ENCODE measurements around the gene SDF2. TPM values are rescaled to one million over a fixed set of nuclear protein-coding genes. Genes with fewer than 3 reads are reported as not detected.
A peak's percentile ranks its signal among the peaks of the same experiment; 100 is the strongest.

Gene SDF2
- total and polyA plus RNA-seq, 9 of the 15 experiments (the other 6 are each of a cell fraction or from before 2014, with no cell fraction given), result 41.2 to 132 (median 65.6) TPM

DNA sequence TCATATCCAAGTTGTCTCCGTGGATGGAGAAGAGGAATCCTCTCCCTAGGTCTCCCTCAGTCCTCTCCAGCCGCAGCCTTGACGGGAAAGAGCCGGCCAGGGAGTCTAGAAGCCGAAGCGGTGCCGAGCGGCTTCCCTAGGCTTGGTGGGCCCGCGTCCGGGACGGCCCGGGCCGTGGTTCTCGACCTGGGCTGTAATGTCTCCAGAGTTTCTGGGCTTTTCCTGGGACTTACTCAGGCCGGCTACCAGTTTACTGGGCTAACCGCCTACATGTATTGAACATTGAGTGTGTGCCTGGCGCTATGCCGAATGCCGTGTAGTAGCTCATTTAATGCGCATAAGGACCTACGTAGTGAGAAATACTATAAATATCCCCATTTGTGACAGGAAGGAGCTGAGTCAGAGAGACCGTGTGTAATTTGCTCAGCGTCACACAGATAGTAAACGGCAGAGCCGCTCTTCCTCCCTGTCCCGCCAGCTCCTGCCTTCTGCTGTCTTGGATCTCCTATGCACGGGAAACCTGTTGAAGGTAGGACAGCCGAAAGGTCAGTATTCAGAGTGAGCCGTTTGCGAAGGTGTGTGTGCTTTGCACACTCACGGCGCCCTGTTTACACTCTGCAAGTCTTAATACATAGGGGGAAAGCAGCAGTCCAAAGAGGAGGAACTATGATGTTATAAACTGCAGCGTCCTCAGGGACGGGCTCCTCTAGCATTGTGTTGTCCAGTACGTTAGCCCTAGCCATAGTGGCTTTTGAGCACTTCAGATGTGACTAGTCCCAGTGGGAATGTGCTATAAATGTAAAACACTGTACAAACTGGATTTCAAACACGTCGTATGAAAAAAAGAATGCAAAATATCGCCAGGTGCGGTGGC lies 62.2 kb downstream of the SDF2 start (continued):
- TF ChIP-seq, protein P1, sequence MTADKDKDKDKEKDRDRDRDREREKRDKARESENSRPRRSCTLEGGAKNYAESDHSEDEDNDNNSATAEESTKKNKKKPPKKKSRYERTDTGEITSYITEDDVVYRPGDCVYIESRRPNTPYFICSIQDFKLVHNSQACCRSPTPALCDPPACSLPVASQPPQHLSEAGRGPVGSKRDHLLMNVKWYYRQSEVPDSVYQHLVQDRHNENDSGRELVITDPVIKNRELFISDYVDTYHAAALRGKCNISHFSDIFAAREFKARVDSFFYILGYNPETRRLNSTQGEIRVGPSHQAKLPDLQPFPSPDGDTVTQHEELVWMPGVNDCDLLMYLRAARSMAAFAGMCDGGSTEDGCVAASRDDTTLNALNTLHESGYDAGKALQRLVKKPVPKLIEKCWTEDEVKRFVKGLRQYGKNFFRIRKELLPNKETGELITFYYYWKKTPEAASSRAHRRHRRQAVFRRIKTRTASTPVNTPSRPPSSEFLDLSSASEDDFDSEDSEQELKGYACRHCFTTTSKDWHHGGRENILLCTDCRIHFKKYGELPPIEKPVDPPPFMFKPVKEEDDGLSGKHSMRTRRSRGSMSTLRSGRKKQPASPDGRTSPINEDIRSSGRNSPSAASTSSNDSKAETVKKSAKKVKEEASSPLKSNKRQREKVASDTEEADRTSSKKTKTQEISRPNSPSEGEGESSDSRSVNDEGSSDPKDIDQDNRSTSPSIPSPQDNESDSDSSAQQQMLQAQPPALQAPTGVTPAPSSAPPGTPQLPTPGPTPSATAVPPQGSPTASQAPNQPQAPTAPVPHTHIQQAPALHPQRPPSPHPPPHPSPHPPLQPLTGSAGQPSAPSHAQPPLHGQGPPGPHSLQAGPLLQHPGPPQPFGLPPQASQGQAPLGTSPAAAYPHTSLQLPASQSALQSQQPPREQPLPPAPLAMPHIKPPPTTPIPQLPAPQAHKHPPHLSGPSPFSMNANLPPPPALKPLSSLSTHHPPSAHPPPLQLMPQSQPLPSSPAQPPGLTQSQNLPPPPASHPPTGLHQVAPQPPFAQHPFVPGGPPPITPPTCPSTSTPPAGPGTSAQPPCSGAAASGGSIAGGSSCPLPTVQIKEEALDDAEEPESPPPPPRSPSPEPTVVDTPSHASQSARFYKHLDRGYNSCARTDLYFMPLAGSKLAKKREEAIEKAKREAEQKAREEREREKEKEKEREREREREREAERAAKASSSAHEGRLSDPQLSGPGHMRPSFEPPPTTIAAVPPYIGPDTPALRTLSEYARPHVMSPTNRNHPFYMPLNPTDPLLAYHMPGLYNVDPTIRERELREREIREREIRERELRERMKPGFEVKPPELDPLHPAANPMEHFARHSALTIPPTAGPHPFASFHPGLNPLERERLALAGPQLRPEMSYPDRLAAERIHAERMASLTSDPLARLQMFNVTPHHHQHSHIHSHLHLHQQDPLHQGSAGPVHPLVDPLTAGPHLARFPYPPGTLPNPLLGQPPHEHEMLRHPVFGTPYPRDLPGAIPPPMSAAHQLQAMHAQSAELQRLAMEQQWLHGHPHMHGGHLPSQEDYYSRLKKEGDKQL (CRISPR knock-in tag; IDR thresholded peaks at IDR 0.05; ENCODE audit: borderline replicate concordance), result peak; percentile 87; the same call in 1 of the 2 replicates
- TF ChIP-seq EP400 (IDR thresholded peaks at IDR 0.05) (0 out of 2 replicates have a peak, but pooled peaks have one; percentile 2), C11orf30 (IDR thresholded peaks at IDR 0.05; ENCODE audit: low read depth) (peak; percentile 65), ZNF184 (CRISPR knock-in tag; IDR thresholded peaks at IDR 0.05) (no peak), JUN (IDR thresholded peaks at IDR 0.05; ENCODE audit: borderline replicate concordance, low read depth, low read length) (no peak), JUN (CRISPR knock-in tag; IDR thresholded peaks at IDR 0.05; ENCODE audit: borderline replicate concordance) (no peak), SRSF3 (IDR thresholded peaks at IDR 0.05; ENCODE audit: insufficient read depth, low read length) (no peak), ETV1 (tag; conservative IDR thresholded peaks at IDR 0.05; ENCODE audit: low read depth) (peak; percentile 60; the same call in 1 of the 2 replicates), FOSL1 (tag; conservative IDR thresholded peaks at IDR 0.05) (peak; percentile 81), DPF2 (IDR thresholded peaks at IDR 0.05) (peak; percentile 70), MTA3 (IDR thresholded peaks at IDR 0.05; ENCODE audit: borderline replicate concordance) (peak; percentile 21; the same call in 1 of the 2 replicates), SIN3A (IDR thresholded peaks at IDR 0.05; ENCODE audit: borderline replicate concordance in 2 of 2, control insufficient read depth in 1 of 2, low read depth in 2 of 2, low read length in 2 of 2) (no peak), CCAR2 (IDR thresholded peaks at IDR 0.05; ENCODE audit: low read depth, low read length) (no peak)
- TF ChIP-seq, protein P2, sequence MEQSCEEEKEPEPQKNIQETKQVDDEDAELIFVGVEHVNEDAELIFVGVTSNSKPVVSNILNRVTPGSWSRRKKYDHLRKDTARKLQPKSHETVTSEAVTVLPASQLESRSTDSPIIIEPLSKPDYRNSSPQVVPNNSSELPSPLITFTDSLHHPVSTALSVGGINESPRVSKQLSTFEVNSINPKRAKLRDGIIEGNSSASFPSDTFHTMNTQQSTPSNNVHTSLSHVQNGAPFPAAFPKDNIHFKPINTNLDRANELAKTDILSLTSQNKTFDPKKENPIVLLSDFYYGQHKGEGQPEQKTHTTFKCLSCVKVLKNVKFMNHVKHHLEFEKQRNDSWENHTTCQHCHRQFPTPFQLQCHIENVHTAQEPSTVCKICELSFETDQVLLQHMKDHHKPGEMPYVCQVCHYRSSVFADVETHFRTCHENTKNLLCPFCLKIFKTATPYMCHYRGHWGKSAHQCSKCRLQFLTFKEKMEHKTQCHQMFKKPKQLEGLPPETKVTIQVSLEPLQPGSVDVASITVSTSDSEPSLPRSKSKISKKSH (CRISPR knock-in tag; IDR thresholded peaks at IDR 0.05), result no peak
- TF ChIP-seq, protein P3, sequence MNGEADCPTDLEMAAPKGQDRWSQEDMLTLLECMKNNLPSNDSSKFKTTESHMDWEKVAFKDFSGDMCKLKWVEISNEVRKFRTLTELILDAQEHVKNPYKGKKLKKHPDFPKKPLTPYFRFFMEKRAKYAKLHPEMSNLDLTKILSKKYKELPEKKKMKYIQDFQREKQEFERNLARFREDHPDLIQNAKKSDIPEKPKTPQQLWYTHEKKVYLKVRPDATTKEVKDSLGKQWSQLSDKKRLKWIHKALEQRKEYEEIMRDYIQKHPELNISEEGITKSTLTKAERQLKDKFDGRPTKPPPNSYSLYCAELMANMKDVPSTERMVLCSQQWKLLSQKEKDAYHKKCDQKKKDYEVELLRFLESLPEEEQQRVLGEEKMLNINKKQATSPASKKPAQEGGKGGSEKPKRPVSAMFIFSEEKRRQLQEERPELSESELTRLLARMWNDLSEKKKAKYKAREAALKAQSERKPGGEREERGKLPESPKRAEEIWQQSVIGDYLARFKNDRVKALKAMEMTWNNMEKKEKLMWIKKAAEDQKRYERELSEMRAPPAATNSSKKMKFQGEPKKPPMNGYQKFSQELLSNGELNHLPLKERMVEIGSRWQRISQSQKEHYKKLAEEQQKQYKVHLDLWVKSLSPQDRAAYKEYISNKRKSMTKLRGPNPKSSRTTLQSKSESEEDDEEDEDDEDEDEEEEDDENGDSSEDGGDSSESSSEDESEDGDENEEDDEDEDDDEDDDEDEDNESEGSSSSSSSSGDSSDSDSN (IDR thresholded peaks at IDR 0.05; ENCODE audit: borderline replicate concordance in 1 of 2, low read depth in 2 of 2, low read length in 2 of 2), result peak in 1 of 2 experiments; percentile 81; a peak in 2 of 4 replicates
